IgD-negative memory B cell (primary cell): ENCODE data around the gene UBL7. TPM values are rescaled to one million over a fixed set of nuclear protein-coding genes. Genes with fewer than 3 reads are reported as not detected.
A peak's percentile ranks its signal among the peaks of the same experiment; 100 is the strongest.

Source experiments
- H3K27ac Mint-ChIP-seq, 3 donors: one replicate each; pipeline ENCODE4 v1.8.0; 2020 to 2022; ENCODE audit warnings: mild to moderate bottlenecking in 3 of 3, mixed read lengths in 3 of 3, moderate library complexity in 1 of 3
- H3K27me3 Mint-ChIP-seq: one replicate; pipeline ENCODE4 v1.8.0; 2021; ENCODE audit warnings: mixed read lengths
- H3K36me3 Mint-ChIP-seq: one replicate; pipeline ENCODE4 v1.8.0; 2020; ENCODE audit warnings: mild to moderate bottlenecking, mixed read lengths
- H3K4me1 Mint-ChIP-seq, 3 donors: one replicate each; pipeline ENCODE4 v1.8.0; 2020 to 2022; ENCODE audit warnings: mixed read lengths in 3 of 3, mild to moderate bottlenecking in 1 of 3
- H3K4me3 Mint-ChIP-seq, 4 donors: one replicate each; pipeline ENCODE4 v1.8.0; 2020 to 2022; ENCODE audit warnings: mild to moderate bottlenecking in 4 of 4, mixed read lengths in 4 of 4, moderate library complexity in 3 of 4
- H3K9me3 Mint-ChIP-seq, 3 donors: one replicate each; pipeline ENCODE4 v1.8.0; 2020 to 2021; ENCODE audit warnings: mixed read lengths in 3 of 3, mild to moderate bottlenecking in 1 of 3
- polyA plus RNA-seq: library from polyadenylated mRNA; unstranded; fragments of 300-500 nt; fragmentation: Illumina TruSeq; gene quantifications from one replicate; pipeline ENCODE4 v1.2.3, GENCODE V29; 2021

UBL7 gene
- polyA plus RNA-seq, 1 donor from 2014 or later, result 123 TPM

DNA sequence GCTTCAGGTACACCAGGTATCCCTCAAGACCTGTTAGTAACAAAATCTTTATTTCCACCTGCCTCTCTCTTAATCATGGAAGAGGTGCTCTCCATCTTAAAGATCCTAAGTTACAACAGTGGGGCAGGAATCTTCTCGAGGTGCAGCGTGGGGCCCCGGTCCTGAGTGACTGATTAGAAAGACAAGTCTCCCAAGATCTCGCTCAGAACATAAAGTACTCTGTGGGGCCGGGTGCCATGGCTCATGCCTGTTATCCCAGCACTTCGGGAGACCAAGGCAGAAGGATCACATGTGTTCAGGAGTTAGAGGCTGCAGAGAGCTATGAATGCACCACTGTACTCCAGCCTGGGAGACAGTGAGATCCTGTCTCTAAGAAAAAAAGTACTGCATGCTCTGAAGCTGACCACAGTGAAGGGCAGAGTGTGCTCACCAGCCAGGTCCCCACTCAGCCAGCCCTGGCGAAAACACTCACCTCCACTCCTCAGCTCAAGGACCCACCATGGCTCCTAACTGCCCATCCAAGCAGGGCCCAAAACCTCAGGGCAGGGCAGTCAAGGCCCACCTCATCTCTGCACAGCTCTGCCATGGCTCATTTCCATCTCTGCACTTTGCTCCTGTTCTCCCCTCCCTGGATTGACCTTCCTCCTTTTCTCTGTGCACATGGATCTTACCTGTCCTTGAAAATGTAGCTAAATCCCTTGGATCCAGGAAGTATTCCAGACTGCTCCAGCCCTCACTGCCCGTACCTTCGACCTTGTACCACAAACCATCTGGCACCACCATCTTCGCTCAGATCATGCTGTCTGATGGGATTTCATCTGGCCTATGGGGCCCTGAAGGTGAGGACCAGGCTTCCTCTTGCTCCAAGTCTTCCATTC lies 34.3 kb downstream of the UBL7 start:
- Mint-ChIP-seq H3K27ac (peak overlapping the region; percentile 75 to 78 (median 78)), H3K9me3 (peaks cover 0 to 2% (median 0%) of the 10 kb centered on the region in 3 donors), H3K4me3 (peak overlapping the region; percentile 11 to 87 (median 58)), H3K27me3 (peaks cover 1% of the 10 kb centered on the region), H3K4me1 (peaks cover 69 to 90% (median 90%) of the 10 kb centered on the region in 3 donors), H3K36me3 (no peaks in the 10 kb centered on the region)

DNA sequence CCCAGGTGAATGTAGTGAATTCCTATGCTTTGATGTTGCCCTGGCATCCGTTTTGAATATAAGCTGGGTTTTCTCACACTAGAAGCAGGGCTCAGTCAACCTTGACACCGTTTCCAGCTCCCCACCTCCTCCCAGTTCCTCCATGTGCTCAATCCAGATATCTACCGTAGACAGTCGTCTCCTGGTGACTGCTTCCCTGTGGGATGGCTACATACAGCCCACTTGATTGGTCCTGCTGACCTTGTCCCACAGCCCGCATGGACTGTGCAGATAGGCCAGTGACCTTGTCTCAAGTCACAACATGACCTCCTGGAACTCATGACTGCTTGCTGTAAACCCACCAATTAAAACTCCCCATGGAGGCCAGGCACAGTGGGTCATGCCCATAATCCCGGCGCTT lies 35.3 kb downstream of the UBL7 start:
- H3K36me3 Mint-ChIP-seq, result no peaks in the 10 kb centered on the region
- H3K27me3 Mint-ChIP-seq, result peaks cover 1% of the 10 kb centered on the region
- peaks cover 67 to 90% (median 89%) of the 10 kb centered on the region in 3 donors for H3K4me1 Mint-ChIP-seq
- peak overlapping the region in 3 of 4 donors; percentile 55 to 81 (median 65) for H3K4me3 Mint-ChIP-seq
- H3K27ac Mint-ChIP-seq, result peak overlapping the region; percentile 68 to 78 (median 75)
- H3K9me3 Mint-ChIP-seq, result peaks cover 0 to 2% (median 0%) of the 10 kb centered on the region in 3 donors

DNA sequence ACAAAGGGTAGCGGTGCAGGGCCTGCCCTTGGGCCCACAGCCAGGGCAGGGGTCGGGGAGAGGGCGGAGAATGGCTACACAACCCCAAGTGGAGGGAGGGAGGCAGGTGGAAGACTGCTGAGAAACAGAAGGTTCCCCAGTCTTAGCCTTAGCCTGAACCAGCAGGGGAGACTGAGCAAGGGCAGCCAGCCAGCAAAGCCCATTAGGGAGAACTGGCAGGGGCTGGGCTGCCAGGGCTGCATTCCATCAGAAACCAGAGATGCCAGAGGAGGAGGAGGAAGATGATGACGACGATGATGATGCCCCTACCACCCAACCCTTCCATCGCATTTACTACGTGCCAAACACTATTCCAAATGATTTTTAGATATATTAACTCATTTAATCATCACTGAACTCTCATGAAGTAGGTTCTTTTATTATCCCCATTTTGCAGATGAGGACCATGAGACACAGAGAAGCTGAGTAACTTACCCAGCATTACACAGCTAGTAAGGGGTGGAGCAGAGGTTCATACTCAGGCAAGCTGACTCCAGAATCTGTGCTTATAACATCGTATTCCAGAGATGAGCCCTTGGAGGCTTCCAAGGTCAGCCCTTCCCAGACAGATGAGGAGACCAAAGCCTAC lies 35.9 kb downstream of the UBL7 start:
- H3K9me3 Mint-ChIP-seq, result peaks cover 0 to 2% (median 0%) of the 10 kb centered on the region in 3 donors
- H3K4me1 Mint-ChIP-seq, result peaks cover 67 to 89% (median 88%) of the 10 kb centered on the region in 3 donors
- no peaks in the 10 kb centered on the region for H3K36me3 Mint-ChIP-seq
- peak overlapping the region; percentile 68 to 78 (median 75) for H3K27ac Mint-ChIP-seq
- H3K4me3 Mint-ChIP-seq, result peak overlapping the region in 3 of 4 donors; percentile 55 to 88 (median 76)
- peaks cover 1% of the 10 kb centered on the region for H3K27me3 Mint-ChIP-seq

DNA sequence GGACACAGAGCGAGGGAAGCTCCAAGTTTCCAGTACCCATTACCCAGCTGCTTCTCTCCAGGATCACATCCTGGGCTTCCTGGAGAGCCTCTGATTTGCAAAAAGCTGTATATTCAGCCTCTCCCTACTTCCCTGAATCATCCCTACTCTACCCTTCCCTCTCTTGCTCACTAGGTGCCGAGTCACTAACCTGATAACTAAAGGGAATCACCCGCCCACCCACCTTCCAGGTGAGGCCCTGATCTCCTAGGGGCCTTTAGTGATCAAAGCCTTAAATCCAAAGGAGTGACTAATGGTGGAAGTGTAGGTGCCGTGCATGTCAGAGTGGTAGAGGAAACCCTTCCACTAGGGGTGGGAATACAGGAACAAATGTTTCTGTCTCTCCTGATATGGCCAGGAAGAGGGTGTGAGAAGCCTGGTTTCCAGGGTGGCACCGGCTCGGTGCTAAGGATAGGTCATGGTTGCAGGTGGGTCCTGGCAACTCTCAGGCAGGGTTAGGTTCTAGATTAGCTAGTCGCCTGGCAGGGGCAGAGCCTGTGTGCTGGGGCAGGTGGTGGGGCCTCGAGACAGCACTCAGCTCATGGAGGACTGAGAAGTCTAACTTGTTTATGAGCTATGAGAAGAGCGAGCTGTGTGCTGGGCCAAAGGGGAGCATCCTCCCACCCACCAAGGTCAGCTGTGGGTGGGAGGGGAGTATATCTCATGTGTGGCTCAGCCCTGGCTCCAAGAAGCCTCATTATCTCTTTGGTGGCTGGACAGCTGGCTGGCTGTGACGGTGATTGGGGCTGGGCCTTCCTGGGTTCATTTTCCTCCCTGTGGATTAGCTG lies 37.3 kb downstream of the UBL7 start:
- H3K9me3 Mint-ChIP-seq, result peaks cover 0 to 2% (median 0%) of the 10 kb centered on the region in 3 donors
- no peaks in the 10 kb centered on the region for H3K36me3 Mint-ChIP-seq
- peaks cover 1% of the 10 kb centered on the region for H3K27me3 Mint-ChIP-seq
- peak overlapping the region; percentile 30 to 88 (median 67) for H3K4me3 Mint-ChIP-seq
- H3K27ac Mint-ChIP-seq, result peak overlapping the region; percentile 65 to 75 (median 71)
- peaks cover 68 to 83% (median 81%) of the 10 kb centered on the region in 3 donors for H3K4me1 Mint-ChIP-seq

DNA sequence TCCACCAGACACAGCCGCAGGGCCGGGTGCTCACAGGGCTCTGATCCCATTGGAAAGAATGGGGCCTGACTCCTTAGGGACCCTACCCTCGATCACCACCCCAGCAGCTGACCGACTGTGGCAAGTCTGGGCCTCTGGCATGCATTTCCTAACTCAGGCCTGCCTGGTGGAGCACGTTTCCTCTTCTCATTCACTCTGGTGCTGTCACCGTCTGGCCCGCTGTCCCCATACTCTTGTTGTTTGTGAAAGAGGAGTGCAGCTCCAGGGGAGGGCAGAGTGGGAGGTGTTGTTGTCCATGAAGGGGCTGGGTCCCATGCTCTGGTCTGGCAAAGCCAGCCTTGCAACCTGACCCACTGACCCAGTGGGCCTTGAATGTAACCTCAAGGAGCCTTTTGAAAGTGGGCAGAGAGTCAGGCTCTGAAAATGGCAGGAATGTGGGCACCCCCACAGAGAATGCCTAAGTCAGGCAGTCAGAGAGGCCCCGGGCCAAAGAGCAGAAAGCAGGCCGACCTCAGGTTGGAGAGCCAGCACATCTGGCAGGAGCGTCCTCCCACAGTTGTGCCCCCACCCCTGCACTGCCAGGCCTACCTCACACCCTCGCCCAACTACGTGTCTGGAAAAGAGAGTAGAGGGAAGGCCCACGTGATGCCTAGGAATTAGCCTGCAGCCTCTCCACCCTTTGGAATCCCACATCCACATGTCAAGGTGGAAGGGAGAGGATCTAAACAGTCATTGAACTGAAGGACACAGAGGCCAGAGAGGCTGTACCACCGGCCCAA lies 38.1 kb downstream of the UBL7 start:
- Mint-ChIP-seq H3K27ac (peak overlapping the region in 2 of 3 donors; percentile 75 to 77), H3K4me3 (peak overlapping the region; percentile 6 to 92 (median 68)), H3K4me1 (peaks cover 61 to 78% (median 76%) of the 10 kb centered on the region in 3 donors), H3K27me3 (no peaks in the 10 kb centered on the region), H3K9me3 (peaks cover 0 to 2% (median 0%) of the 10 kb centered on the region in 3 donors), H3K36me3 (no peaks in the 10 kb centered on the region)

DNA sequence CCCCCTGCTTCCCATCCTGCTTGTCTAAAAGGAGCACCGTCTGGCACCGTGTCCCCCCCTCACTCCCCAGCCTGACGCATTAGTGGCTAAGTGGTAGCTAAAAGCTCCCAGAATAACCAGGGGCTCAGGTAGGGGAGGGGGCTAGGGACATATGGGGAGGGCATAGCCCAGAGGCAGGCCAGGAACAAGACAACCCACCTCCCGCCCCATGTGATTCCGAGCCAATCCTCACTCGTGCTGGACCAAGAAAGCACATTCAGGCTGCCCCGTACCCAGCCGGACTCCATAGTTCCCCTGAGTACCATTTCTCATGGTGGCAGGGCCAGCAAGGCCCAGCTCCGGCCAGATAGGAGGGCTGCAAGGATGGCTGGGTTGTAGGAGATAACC lies 38.7 kb downstream of the UBL7 start:
- peaks cover 0 to 2% (median 0%) of the 10 kb centered on the region in 3 donors for H3K9me3 Mint-ChIP-seq
- no peaks in the 10 kb centered on the region for H3K27me3 Mint-ChIP-seq
- H3K4me1 Mint-ChIP-seq, result peaks cover 57 to 74% (median 73%) of the 10 kb centered on the region in 3 donors
- H3K36me3 Mint-ChIP-seq, result no peaks in the 10 kb centered on the region
- H3K4me3 Mint-ChIP-seq, result peak overlapping the region in 3 of 4 donors; percentile 6 to 92 (median 69)
- H3K27ac Mint-ChIP-seq, result peak overlapping the region in 2 of 3 donors; percentile 75 to 77

DNA sequence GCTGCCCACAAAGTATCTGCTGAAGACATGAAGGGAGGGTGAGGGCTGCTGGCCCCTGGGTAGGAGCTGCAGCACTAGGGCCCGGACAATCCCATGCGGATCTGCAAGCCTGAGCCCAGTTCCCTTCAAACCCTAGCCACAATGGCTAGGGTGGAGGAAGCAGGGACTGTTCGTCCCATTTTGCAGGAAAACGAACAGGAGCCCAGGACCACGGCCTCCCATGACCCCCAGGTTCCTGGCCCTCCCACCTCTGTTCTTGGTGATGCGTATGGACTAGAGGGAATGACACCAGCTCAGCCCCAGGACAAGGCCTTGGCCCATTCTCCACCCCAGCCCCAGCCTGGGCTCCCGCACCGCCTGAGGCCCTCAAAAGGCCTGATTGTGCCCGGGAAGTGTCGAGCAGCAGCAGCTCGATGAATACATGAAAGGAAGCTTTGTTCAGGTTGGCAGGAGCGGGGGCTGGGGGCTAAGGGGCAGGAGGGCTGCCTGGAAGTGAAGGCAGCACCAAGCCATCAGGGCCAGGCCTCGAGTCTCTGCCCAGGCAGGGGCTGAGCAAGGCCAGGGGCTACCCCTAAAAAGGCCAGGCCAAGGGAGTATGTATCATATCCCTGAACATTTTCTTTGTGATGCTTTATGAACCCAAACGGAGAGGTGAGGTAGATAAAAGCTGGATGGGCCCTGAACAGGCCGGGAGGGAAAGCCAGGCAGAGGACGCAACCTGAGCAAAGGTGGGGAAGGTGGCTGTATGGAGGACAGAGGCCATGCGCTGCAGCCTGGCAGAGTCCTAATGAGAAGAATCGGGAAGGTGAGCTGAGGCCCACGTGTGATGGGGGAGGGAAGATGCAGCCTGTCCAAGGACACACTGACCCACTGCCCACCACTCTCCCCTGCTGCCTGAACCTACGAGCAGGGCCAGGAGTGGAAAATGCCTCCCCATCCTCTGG lies 39.4 kb downstream of the UBL7 start:
- peak overlapping the region; percentile 77 to 80 (median 78) for H3K27ac Mint-ChIP-seq
- no peaks in the 10 kb centered on the region for H3K36me3 Mint-ChIP-seq
- peaks cover 0 to 2% (median 0%) of the 10 kb centered on the region in 3 donors for H3K9me3 Mint-ChIP-seq
- peak overlapping the region; percentile 61 to 92 (median 70) for H3K4me3 Mint-ChIP-seq
- H3K27me3 Mint-ChIP-seq, result no peaks in the 10 kb centered on the region
- peaks cover 57 to 70% (median 69%) of the 10 kb centered on the region in 3 donors for H3K4me1 Mint-ChIP-seq

DNA sequence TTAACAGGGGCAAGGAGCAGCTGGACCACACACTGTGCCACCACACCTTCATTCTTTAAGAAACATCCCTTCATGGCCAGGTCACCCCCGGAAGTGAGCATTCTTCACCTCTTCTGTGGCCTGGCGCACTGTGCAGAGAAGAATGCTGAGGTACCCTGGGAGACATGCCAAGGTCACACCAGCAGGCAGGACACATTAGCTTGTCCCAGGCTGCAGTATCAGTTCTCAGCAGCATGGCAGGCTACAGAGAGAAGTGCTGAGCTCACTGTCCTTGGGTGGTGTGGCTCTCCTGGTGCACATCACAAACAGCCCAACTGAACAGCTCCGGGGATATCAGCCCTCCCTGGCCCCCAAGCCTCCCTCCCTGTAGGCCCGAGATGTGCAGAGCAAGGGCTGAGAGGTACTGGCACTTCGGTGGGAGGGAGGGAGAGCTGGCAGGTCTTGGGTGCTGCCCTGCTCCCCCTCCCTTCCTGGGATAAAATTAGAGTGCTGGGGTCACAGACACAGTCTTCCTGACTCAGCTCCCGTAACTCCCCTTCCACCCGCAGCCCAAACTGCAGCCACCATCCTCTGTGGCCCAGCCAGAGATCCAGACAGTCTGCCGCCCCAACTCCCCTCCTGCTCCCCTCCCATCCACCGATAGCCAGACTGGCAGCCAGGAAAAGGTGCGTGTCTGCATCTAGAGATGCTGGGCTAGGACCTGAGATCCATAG lies 40.6 kb downstream of the UBL7 start:
- Mint-ChIP-seq H3K9me3 (no peaks in the 10 kb centered on the region), H3K27me3 (no peaks in the 10 kb centered on the region), H3K4me1 (peaks cover 53 to 66% (median 65%) of the 10 kb centered on the region in 3 donors), H3K27ac (peak overlapping the region in 2 of 3 donors; percentile 77 to 78), H3K36me3 (peaks cover 2% of the 10 kb centered on the region), H3K4me3 (peak overlapping the region in 3 of 4 donors; percentile 66 to 90 (median 75))

DNA sequence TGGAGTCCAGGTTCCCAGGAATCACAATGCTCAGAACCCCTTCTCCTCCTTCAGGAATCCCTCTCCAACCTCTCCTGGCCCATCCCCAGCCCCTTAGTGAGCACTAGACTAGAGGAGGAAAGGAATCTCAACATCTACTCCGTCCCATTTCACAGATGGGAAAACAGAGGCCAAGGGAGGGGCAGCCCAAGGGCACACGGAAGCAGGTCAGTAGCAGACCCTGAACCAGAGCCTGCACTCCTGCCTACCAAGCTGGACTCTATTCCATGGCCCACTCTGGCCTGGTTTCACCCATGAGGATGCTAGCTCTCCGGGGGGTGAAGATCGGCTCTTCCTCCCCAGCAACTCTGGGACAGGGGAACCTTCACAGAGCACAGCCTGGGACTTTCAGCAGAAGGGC lies 41.5 kb downstream of the UBL7 start:
- H3K27me3 Mint-ChIP-seq, result no peaks in the 10 kb centered on the region
- peaks cover 4% of the 10 kb centered on the region for H3K36me3 Mint-ChIP-seq
- H3K27ac Mint-ChIP-seq, result peak overlapping the region; percentile 23 to 78 (median 77)
- H3K9me3 Mint-ChIP-seq, result no peaks in the 10 kb centered on the region
- peak overlapping the region in 2 of 4 donors; percentile 29 to 43 for H3K4me3 Mint-ChIP-seq
- H3K4me1 Mint-ChIP-seq, result peaks cover 49 to 58% (median 55%) of the 10 kb centered on the region in 3 donors

DNA sequence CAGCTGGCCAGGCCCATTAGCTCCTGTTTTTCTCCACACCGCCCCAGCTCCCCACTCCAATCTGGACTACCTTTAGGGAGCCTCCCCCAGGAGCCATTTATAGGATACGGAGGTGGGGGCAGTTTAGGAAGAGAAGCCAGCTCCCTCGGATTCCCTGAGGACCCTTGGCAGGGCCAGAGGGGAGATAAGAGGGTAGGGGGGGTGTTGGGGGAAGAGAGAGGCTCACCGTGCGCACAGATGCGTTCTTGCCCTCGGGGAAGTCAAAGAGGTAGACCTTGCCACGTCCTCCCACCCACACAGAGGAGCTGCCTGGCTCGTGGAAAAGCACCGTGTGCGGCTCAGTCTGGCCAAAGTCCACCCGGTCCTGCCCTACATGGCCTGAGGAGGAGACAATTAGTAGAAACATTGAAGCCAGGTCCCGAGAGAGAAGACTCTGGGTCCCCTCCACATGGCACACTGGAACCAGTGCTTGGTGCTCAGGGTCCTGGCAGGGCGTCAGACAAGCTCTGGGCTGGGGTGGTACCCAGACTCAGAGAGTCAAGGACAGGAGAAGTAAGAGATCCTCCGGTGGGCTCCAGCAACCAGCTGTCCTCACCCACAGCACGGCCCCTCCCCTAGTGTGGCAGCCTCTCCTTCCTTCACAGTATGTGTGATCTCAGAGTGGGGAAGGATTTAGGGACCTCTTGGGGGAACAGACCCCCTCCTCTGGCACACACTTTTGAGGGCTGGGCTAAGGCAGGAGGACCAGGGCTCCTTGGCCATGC lies 42.2 kb downstream of the UBL7 start:
- peaks cover 4% of the 10 kb centered on the region for H3K36me3 Mint-ChIP-seq
- no peaks in the 10 kb centered on the region for H3K27me3 Mint-ChIP-seq
- H3K27ac Mint-ChIP-seq, result peak overlapping the region; percentile 77 to 92 (median 78)
- H3K4me3 Mint-ChIP-seq, result peak overlapping the region in 2 of 4 donors; percentile 43 to 85
- H3K4me1 Mint-ChIP-seq, result peaks cover 43 to 52% (median 50%) of the 10 kb centered on the region in 3 donors
- H3K9me3 Mint-ChIP-seq, result no peaks in the 10 kb centered on the region

DNA sequence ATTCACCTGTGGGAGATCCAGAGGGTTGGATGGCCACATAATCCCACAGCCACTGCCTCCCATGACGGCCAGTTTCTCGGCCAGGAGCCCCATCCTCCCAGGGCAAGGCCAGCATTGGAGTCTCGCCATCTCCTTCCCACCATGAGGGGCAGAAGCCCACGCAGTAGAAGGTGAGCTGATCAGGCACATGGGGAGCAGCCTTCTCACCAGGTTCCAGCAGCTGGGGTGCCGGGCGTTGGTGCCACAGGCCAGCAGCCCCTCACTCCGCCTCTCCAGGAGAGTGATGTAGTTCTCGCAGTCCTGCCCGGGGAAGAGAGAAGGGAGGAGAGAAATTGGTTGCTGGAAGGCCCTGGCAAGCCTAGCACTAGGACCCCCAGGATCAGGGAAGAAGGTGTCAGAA lies 43.3 kb downstream of the UBL7 start:
- Mint-ChIP-seq H3K36me3 (peaks cover 9% of the 10 kb centered on the region), H3K4me1 (peaks cover 35 to 42% (median 40%) of the 10 kb centered on the region in 3 donors), H3K27ac (peak overlapping the region in 1 of 3 donors; percentile 78), H3K27me3 (no peaks in the 10 kb centered on the region), H3K9me3 (no peaks in the 10 kb centered on the region), H3K4me3 (peak overlapping the region in 1 of 4 donors; percentile 22)

DNA sequence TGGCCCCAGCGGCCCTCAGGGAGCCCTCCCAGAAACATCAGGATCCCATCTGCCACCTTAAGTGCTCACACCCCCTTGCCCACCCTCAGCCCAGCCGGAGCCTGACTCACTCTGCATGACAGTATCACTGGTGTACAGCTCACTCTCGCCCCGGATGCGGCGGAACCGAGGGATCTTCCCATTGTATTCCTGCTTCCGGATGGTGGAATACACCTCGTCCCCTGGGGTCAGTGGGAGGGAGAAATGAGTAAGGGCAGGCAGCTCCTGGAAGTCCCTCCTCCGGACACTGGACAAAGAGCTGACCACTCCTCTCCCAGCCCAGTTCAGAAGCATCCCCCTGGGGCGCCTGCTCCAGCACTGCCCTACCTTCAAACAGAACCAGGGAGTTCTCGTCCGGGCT lies 43.7 kb downstream of the UBL7 start:
- H3K27me3 Mint-ChIP-seq, result no peaks in the 10 kb centered on the region

More for the DNA sequence above, 43.7 kb downstream of the UBL7 start:
- Mint-ChIP-seq H3K27ac (peak overlapping the region; percentile 6 to 58 (median 10)), H3K9me3 (no peaks in the 10 kb centered on the region), H3K36me3 (peaks cover 9% of the 10 kb centered on the region), H3K4me3 (no peak overlapping the region), H3K4me1 (peaks cover 31 to 38% (median 37%) of the 10 kb centered on the region in 3 donors)
